Measurements from ENCODE around the gene ANXA8.

ANXA8 gene

DNA sequence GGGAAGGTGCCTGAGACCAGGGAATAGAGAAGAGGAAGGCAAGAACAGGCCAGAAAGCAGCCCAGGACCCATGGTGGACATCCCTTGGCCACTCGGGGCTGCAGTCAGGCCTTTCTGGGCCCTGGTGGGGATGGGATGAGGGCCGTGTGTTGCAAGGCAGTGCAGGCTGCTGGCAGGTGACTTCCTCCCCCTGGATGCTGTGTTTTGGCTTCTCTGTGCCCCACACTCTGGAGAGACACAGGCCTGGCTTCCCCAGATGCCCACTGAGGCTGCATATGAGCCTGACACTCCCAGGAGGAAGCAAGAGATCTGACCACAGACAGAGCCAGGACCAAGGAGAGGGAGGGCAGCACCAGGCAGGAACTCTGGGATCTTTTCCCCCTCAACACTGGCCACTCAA lies 39.9 kb downstream of the ANXA8 start:
- peaks cover 28% of the 10 kb centered on the region for H3K27me3 ChIP-seq (replicated peaks; ENCODE audit: control insufficient read depth, insufficient read depth, low read length)
- no peaks in the 10 kb centered on the region for H3K4me1 ChIP-seq (ENCODE audit: control insufficient read depth, insufficient read depth, low read length)
- H3K9ac ChIP-seq (ENCODE audit: low read length): no peak overlapping the region
- no peaks in the 10 kb centered on the region for H3K36me3 ChIP-seq (ENCODE audit: control insufficient read depth, insufficient read depth, low read length, severe bottlenecking)
- H3K4me3 ChIP-seq (ENCODE audit: low read length): no peak overlapping the region
- H3K9me3 ChIP-seq (ENCODE audit: control insufficient read depth, low read length): peaks cover 23% of the 10 kb centered on the region
- no peak for DNase-seq (ENCODE audit: low read depth)

GRCh38 chr10:47443145-47443544 lies 40.8 kb downstream of the ANXA8 start:
- DNase-seq (ENCODE audit: low read depth): no peak
- H3K9ac ChIP-seq (ENCODE audit: low read length): no peak overlapping the region
- no peaks in the 10 kb centered on the region for H3K4me1 ChIP-seq (ENCODE audit: control insufficient read depth, insufficient read depth, low read length)

GRCh38 chr10:47442351-47442750 lies 41.6 kb downstream of the ANXA8 start:
- peaks cover 23% of the 10 kb centered on the region for H3K9me3 ChIP-seq (ENCODE audit: control insufficient read depth, low read length)
- H3K4me1 ChIP-seq (ENCODE audit: control insufficient read depth, insufficient read depth, low read length): no peaks in the 10 kb centered on the region
- no peak for DNase-seq (ENCODE audit: low read depth)
- peaks cover 28% of the 10 kb centered on the region for H3K27me3 ChIP-seq (replicated peaks; ENCODE audit: control insufficient read depth, insufficient read depth, low read length)
- H3K4me3 ChIP-seq (ENCODE audit: low read length): no peak overlapping the region
- H3K36me3 ChIP-seq (ENCODE audit: control insufficient read depth, insufficient read depth, low read length, severe bottlenecking): no peaks in the 10 kb centered on the region
- no peak overlapping the region for H3K9ac ChIP-seq (ENCODE audit: low read length)

More at GRCh38 chr10:47443145-47443544, 40.8 kb downstream of the ANXA8 start:
- no peak overlapping the region for H3K4me3 ChIP-seq (ENCODE audit: low read length)
- peaks cover 28% of the 10 kb centered on the region for H3K27me3 ChIP-seq (replicated peaks; ENCODE audit: control insufficient read depth, insufficient read depth, low read length)
- no peaks in the 10 kb centered on the region for H3K36me3 ChIP-seq (ENCODE audit: control insufficient read depth, insufficient read depth, low read length, severe bottlenecking)
- peaks cover 23% of the 10 kb centered on the region for H3K9me3 ChIP-seq (ENCODE audit: control insufficient read depth, low read length)

DNA sequence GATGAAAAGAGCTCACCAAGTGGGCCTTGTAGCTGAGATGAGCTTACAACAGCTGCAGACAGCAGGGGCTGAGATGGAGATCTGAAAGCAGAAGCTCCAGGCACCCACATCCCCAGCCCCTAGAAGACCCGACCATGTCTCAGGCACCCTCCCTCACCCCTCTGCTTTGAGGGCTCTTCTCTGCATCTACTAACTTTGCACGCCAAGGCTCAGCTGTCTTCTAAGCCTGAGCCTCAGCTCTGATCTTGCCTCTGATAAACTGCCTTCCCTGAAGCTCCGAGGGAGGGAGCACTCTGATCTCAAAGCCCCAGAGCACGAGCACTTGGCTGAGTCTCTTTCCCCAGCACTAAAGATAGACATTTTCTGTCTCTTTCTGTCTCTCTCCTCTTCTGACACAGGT lies 42.0 kb downstream of the ANXA8 start:
- H3K9ac ChIP-seq (ENCODE audit: low read length): no peak overlapping the region
- H3K4me1 ChIP-seq (ENCODE audit: control insufficient read depth, insufficient read depth, low read length): no peaks in the 10 kb centered on the region
- no peak overlapping the region for H3K4me3 ChIP-seq (ENCODE audit: low read length)
- DNase-seq (ENCODE audit: low read depth): no peak
- H3K27me3 ChIP-seq (replicated peaks; ENCODE audit: control insufficient read depth, insufficient read depth, low read length): peaks cover 28% of the 10 kb centered on the region
- H3K36me3 ChIP-seq (ENCODE audit: control insufficient read depth, insufficient read depth, low read length, severe bottlenecking): no peaks in the 10 kb centered on the region
- H3K9me3 ChIP-seq (ENCODE audit: control insufficient read depth, low read length): peaks cover 24% of the 10 kb centered on the region

DNA sequence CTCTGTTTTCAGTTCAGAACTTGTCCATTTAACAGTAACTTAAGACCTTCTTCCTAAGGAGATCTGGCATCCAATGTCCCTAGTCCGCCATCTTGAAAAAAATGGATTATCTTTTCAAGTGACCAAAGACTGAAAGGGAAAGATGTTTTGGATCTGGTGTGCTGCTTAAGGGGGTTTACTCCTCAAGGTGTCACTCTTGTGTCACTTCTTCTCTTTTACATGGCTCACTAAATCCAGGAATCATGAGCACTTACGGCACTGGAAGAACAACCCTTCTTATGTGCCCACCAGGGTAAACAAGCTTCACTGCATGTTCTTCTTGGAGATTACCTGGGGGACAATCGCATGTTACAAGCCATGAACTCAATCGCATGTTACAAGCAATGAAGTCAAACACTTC lies 43.7 kb downstream of the ANXA8 start:
- H3K4me1 ChIP-seq (ENCODE audit: control insufficient read depth, insufficient read depth, low read length): no peaks in the 10 kb centered on the region
- peaks cover 16% of the 10 kb centered on the region for H3K9me3 ChIP-seq (ENCODE audit: control insufficient read depth, low read length)
- peaks cover 34% of the 10 kb centered on the region for H3K27me3 ChIP-seq (replicated peaks; ENCODE audit: control insufficient read depth, insufficient read depth, low read length)
- H3K4me3 ChIP-seq (ENCODE audit: low read length): no peak overlapping the region
- H3K9ac ChIP-seq (ENCODE audit: low read length): no peak overlapping the region
- H3K36me3 ChIP-seq (ENCODE audit: control insufficient read depth, insufficient read depth, low read length, severe bottlenecking): no peaks in the 10 kb centered on the region
- no peak for DNase-seq (ENCODE audit: low read depth)

GRCh38 chr10:47438857-47439474 lies 44.9 kb downstream of the ANXA8 start:
- DNase-seq (ENCODE audit: low read depth): peak; percentile 71
- Histone ChIP-seq H3K36me3 (ENCODE audit: control insufficient read depth, insufficient read depth, low read length, severe bottlenecking) (no peaks in the 10 kb centered on the region), H3K9ac (ENCODE audit: low read length) (no peak overlapping the region), H3K9me3 (ENCODE audit: control insufficient read depth, low read length) (peaks cover 22% of the 10 kb centered on the region), H3K4me3 (ENCODE audit: low read length) (no peak overlapping the region), H3K27me3 (replicated peaks; ENCODE audit: control insufficient read depth, insufficient read depth, low read length) (peaks cover 41% of the 10 kb centered on the region), H3K4me1 (ENCODE audit: control insufficient read depth, insufficient read depth, low read length) (no peaks in the 10 kb centered on the region)

DNA sequence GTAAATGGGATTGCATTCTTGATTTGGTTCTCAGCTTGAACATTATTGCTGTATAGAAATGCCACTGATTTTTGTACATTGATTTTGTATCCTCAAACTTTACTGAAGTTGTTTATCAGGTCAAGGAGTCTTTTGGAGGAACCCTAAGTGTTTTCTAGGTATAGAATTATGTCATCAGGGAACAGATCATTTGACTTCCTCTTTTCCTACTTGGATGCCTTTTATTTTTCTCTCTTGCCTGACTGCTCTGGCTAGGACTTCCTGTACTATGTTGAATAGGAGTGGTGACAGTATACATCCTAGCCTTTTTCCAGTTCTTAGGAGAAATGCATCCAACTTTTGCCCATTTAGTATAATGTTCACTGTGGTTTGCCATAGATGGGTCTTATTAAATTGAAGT lies 48.8 kb downstream of the ANXA8 start:
- Histone ChIP-seq H3K9me3 (ENCODE audit: control insufficient read depth, low read length) (peaks cover 24% of the 10 kb centered on the region), H3K4me3 (ENCODE audit: low read length) (no peak overlapping the region), H3K27me3 (replicated peaks; ENCODE audit: control insufficient read depth, insufficient read depth, low read length) (peaks cover 24% of the 10 kb centered on the region), H3K36me3 (ENCODE audit: control insufficient read depth, insufficient read depth, low read length, severe bottlenecking) (no peaks in the 10 kb centered on the region), H3K9ac (ENCODE audit: low read length) (no peak overlapping the region), H3K4me1 (ENCODE audit: control insufficient read depth, insufficient read depth, low read length) (no peaks in the 10 kb centered on the region)
- DNase-seq (ENCODE audit: low read depth): no peak

GRCh38 chr10:47425813-47426419 lies 58.0 kb downstream of the ANXA8 start:
- no peak overlapping the region for H3K4me3 ChIP-seq (ENCODE audit: low read length)
- H3K27me3 ChIP-seq (replicated peaks; ENCODE audit: control insufficient read depth, insufficient read depth, low read length): no peaks in the 10 kb centered on the region
- no peak overlapping the region for H3K9ac ChIP-seq (ENCODE audit: low read length)
- no peaks in the 10 kb centered on the region for H3K36me3 ChIP-seq (ENCODE audit: control insufficient read depth, insufficient read depth, low read length, severe bottlenecking)
- no peak for DNase-seq (ENCODE audit: low read depth)
- no peaks in the 10 kb centered on the region for H3K4me1 ChIP-seq (ENCODE audit: control insufficient read depth, insufficient read depth, low read length)
- no peaks in the 10 kb centered on the region for H3K9me3 ChIP-seq (ENCODE audit: control insufficient read depth, low read length)

DNA sequence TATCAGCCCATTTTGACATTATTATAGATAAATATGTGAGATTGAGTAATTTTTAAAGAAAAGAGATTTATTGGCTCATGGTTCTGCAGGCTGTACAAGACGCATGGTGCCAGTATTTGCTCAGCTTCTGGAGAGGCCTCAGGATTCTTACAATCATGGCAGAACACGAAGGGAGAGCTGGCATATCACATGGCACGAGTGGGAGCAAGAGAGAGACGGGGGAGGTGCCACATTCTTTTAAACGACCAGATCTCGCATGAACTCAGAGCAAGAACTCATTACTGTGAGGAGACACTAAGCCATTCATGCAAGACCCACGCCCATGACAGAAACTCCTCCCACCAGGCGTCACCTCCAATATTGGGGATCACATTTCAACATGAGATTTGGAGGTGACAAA lies 59.7 kb downstream of the ANXA8 start:
- no peak overlapping the region for H3K9ac ChIP-seq (ENCODE audit: low read length)
- no peak overlapping the region for H3K4me3 ChIP-seq (ENCODE audit: low read length)
- no peak for DNase-seq (ENCODE audit: low read depth)
- no peaks in the 10 kb centered on the region for H3K36me3 ChIP-seq (ENCODE audit: control insufficient read depth, insufficient read depth, low read length, severe bottlenecking)
- no peaks in the 10 kb centered on the region for H3K4me1 ChIP-seq (ENCODE audit: control insufficient read depth, insufficient read depth, low read length)
- no peaks in the 10 kb centered on the region for H3K27me3 ChIP-seq (replicated peaks; ENCODE audit: control insufficient read depth, insufficient read depth, low read length)
- H3K9me3 ChIP-seq (ENCODE audit: control insufficient read depth, low read length): no peaks in the 10 kb centered on the region

GRCh38 chr10:47423476-47423875 lies 60.4 kb downstream of the ANXA8 start:
- Histone ChIP-seq H3K4me3 (ENCODE audit: low read length) (no peak overlapping the region), H3K36me3 (ENCODE audit: control insufficient read depth, insufficient read depth, low read length, severe bottlenecking) (no peaks in the 10 kb centered on the region), H3K9me3 (ENCODE audit: control insufficient read depth, low read length) (no peaks in the 10 kb centered on the region), H3K27me3 (replicated peaks; ENCODE audit: control insufficient read depth, insufficient read depth, low read length) (no peaks in the 10 kb centered on the region), H3K9ac (ENCODE audit: low read length) (no peak overlapping the region), H3K4me1 (ENCODE audit: control insufficient read depth, insufficient read depth, low read length) (no peaks in the 10 kb centered on the region)
- peak; percentile 8 for DNase-seq (ENCODE audit: low read depth)

DNA sequence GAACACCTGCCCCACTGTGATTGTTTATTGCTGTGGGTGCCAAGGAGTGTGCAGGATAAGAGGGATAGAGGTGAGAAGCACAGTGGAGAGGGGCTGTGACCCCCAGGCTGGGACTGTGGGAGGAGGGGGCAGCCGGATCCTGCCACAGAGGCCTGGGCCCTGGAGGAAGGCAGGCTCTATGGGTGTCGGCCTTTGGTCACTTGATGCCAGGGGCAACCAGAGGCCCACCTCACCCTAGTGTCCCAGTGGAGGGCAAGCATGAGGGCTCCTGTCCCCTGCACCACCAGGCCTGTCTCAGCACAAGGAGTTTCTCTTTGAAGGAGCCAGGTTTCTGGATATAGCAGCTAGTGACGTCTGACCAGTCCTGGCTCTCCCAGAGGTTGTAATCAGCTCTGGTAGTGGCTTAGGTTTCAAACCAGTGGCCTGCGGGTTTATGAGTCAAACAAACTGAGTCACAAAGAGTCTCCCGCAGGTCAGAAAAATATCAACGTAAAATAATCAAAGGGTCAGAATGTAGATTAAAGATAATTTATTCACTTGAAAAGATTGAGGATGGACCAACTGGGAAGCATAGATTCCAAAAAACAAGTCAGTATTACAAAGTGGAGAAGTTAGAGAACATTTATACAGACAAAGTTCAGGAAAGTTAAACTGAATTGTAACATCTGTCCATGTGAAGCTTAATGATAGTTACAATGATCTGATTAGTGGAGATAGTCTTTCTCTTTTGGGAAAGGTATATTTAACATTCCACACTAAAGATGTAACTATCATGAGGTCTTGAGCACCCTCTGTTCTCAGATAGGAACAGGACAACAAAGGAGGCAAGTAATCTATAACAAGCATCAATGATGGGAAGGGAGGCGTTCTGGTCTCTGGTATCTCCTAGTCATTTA lies 62.6 kb downstream of the ANXA8 start:
- peak; percentile 61 for DNase-seq (ENCODE audit: low read depth)

More for the DNA sequence above, 62.6 kb downstream of the ANXA8 start:
- Histone ChIP-seq H3K9ac (ENCODE audit: low read length) (no peak overlapping the region), H3K4me3 (ENCODE audit: low read length) (no peak overlapping the region), H3K27me3 (replicated peaks; ENCODE audit: control insufficient read depth, insufficient read depth, low read length) (peaks cover under 1% of the 10 kb centered on the region), H3K9me3 (ENCODE audit: control insufficient read depth, low read length) (no peaks in the 10 kb centered on the region), H3K36me3 (ENCODE audit: control insufficient read depth, insufficient read depth, low read length, severe bottlenecking) (no peaks in the 10 kb centered on the region), H3K4me1 (ENCODE audit: control insufficient read depth, insufficient read depth, low read length) (no peaks in the 10 kb centered on the region)
